ENCODE measurements around the gene MYL5.
"Not testable (repeated sequence)": the region's sequence is repeated elsewhere in the genome, so short reads cannot be mapped to it uniquely, and the experiment has no call there.

Gene MYL5

DNA sequence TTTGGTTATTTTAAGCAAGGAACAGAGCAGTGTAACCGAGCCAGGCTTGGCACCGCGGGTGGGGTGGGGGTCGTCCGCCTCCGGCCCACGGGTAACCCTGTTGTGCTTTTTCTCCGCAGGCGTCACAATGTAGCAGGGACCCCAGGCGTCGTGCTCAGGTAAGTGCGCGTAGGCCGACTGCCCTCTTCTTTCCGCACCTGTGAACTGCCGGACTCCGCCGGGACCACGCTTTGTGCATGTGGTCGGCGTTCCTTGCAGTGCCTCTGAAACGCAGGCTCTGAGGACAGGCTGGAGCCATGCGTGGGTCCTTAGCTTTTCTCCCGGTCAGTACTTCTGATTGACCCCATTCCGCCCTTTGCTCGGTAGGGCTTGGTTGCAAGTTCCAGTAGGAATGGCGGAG is 56.2 kb downstream of the MYL5 start:
- no peak for DNase-seq

- not testable (repeated sequence) for DNase-seq
Observed at GRCh38 chr4:730946-731904, 56.9 kb downstream of the MYL5 start.
